ENCODE measurements around the gene RPUSD3. TPM values are rescaled to one million over a fixed set of nuclear protein-coding genes. Genes with fewer than 3 reads are reported as not detected.

RPUSD3 gene
- total and polyA plus RNA-seq, 9 of the 15 experiments (the other 6 are each of a cell fraction or from before 2014, with no cell fraction given) = 13.8 to 99.0 (median 59.3) TPM

DNA sequence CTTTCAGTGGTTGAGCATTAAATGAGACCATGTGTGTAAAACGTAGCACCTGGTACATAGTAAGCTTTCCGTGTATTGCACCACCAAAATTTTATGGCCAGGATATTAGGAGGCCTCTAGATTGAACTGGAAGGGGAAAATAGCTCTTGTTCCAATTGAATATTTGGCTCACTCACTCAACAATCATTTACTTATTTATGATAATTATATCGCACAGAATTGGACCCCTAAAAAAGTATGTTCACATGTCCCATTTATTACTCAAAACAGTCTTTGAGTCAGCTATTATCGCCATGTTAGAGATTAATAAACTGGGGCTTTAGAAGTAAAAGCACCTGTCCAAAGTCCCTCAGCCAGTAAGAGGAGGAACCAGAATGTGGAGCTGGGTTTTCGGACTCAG lies 38.8 kb downstream of the RPUSD3 start (continued):
- TF ChIP-seq, protein P1, sequence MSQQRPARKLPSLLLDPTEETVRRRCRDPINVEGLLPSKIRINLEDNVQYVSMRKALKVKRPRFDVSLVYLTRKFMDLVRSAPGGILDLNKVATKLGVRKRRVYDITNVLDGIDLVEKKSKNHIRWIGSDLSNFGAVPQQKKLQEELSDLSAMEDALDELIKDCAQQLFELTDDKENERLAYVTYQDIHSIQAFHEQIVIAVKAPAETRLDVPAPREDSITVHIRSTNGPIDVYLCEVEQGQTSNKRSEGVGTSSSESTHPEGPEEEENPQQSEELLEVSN (IDR thresholded peaks at IDR 0.05; ENCODE audit: borderline replicate concordance in 1 of 2, extremely low read depth in 1 of 2, insufficient read depth in 1 of 2, insufficient read length in 1 of 2, low read depth in 1 of 2, low read length in 1 of 2, poor library complexity in 1 of 2, severe bottlenecking in 1 of 2) = no peak

DNA sequence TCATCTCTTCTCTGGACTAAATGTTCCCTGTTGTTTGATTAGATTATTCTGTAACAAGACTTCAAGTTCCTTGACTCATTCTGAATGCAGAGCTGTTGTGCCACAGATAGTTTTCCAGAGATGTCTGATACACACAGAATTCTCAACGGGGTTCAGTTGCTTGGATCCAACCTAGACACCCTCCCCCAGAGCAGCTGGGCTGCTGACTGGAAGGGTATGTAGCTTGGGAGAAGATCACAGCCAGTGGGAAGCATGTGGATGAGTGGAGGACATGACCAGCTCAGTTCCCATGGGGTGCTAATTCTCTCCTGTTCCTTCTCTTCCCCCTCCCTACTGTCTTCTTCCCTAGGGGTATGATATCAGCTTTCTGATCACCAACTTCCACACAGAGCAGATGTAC lies 40.3 kb downstream of the RPUSD3 start:
- Histone ChIP-seq H4K20me1 (replicated peaks; ENCODE audit: control insufficient read depth, insufficient read depth, low read length) (0 out of 2 replicates have a peak, but pooled peaks cover under 1% of the 10 kb centered on the region), H3K4me3 (no peak overlapping the region), H3K9ac (ENCODE audit: insufficient read depth in 1 of 2, low read depth in 2 of 2, low read length in 2 of 2) (no peak overlapping the region), H3K9me1 (ENCODE audit: control insufficient read depth, insufficient read depth, low read length) (peaks cover 2% of the 10 kb centered on the region), H3K27ac (ENCODE audit: extremely low read depth, low read depth, low read length) (no peak overlapping the region), H3K4me1 (replicated peaks in 1 of 2; ENCODE audit: control insufficient read depth in 2 of 2, insufficient read depth in 2 of 2, low read length in 2 of 2) (peaks cover 0 to 4% of the 10 kb centered on the region in 2 experiments; a peak in 2 of 5 replicates), H2AFZ (ENCODE audit: low read depth, low read length) (no peak overlapping the region), H3K9me3 (replicated peaks; ENCODE audit: control insufficient read depth, insufficient read depth, low read depth, low read length) (no peaks in the 10 kb centered on the region), H3K36me3 (ENCODE audit: control insufficient read depth, insufficient read depth, low read length) (peaks cover 92% of the 10 kb centered on the region), H3K4me2 (ENCODE audit: insufficient read depth, low read length) (no peak overlapping the region), H3K27me3 (ENCODE audit: control insufficient read depth in 2 of 2, insufficient read depth in 2 of 2, low read length in 2 of 2) (no peaks in the 10 kb centered on the region), H3K79me2 (ENCODE audit: control insufficient read depth, insufficient read depth, low read length) (no peaks in the 10 kb centered on the region)
- ATAC-seq (no peak), DNase-seq (ENCODE audit: extremely low read depth in 1 of 4, low spot score in 3 of 4) (no peak), FAIRE-seq (no peak)
- ChIA-PET POLR2A (interaction anchor here (0.6 to 6.7 kb wide), 7 partner anchors 11 to 418 kb away, joined by 3 to 49 read pairs (median 3); partner anchors contain the start of genes ARPC4 and TADA3), CTCF (ENCODE audit: low intra/inter-chr PET ratio) (no interaction called here)
- no TSS peak for BruUV-seq (replicated peaks)
- in situ Hi-C loops (cut with MboI) = no loop called here
- WGBS (ENCODE audit: insufficient coverage, low coverage, missing lambda C conversion rate) = 71% methylated on average over 1 of the region's 1 CpG
- intact Hi-C loops (cut with micrococcal nuclease) = no loop called here
- TF ChIP-seq MEF2A (IDR thresholded peaks at IDR 0.05; ENCODE audit: control insufficient read depth, low read depth, low read length) (no peak), SRSF1 (IDR thresholded peaks at IDR 0.05; ENCODE audit: low read depth, low read length) (no peak), TAF7 (tag; IDR thresholded peaks at IDR 0.05) (no peak), HNRNPK (IDR thresholded peaks at IDR 0.05; ENCODE audit: low read depth, low read length, poor library complexity, severe bottlenecking) (no peak), SRF (CRISPR knock-in tag; IDR thresholded peaks at IDR 0.05) (no peak), ZZZ3 (IDR thresholded peaks at IDR 0.05) (no peak), ZNF785 (CRISPR knock-in tag; IDR thresholded peaks at IDR 0.05) (no peak), ZBTB9 (CRISPR knock-in tag; IDR thresholded peaks at IDR 0.05) (no peak), TEAD4 (IDR thresholded peaks at IDR 0.05; ENCODE audit: low read length) (no peak), TEAD4 (CRISPR knock-in tag; IDR thresholded peaks at IDR 0.05; ENCODE audit: borderline replicate concordance) (no peak), ESRRB (CRISPR knock-in tag; IDR thresholded peaks at IDR 0.05; ENCODE audit: borderline replicate concordance) (no peak), PHF21A (IDR thresholded peaks at IDR 0.05; ENCODE audit: borderline replicate concordance, low read depth) (no peak), PPARD (CRISPR knock-in tag; IDR thresholded peaks at IDR 0.05) (no peak), NR2C1 (IDR thresholded peaks at IDR 0.05) (no peak), NR2C1 (tag; IDR thresholded peaks at IDR 0.05) (no peak), RFX1 (IDR thresholded peaks at IDR 0.05) (no peak), KDM2B (CRISPR knock-in tag; IDR thresholded peaks at IDR 0.05) (no peak)
- TF ChIP-seq, protein P2, sequence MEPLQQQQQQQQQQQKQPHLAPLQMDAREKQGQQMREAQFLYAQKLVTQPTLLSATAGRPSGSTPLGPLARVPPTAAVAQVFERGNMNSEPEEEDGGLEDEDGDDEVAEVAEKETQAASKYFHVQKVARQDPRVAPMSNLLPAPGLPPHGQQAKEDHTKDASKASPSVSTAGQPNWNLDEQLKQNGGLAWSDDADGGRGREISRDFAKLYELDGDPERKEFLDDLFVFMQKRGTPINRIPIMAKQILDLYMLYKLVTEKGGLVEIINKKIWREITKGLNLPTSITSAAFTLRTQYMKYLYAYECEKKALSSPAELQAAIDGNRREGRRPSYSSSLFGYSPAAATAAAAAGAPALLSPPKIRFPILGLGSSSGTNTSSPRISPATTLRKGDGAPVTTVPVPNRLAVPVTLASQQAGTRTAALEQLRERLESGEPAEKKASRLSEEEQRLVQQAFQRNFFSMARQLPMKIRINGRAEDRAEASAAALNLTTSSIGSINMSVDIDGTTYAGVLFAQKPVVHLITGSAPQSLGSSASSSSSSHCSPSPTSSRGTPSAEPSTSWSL (CRISPR knock-in tag; IDR thresholded peaks at IDR 0.05; ENCODE audit: borderline replicate concordance) = no peak

All from K562 (cell line).